SIG-M5 treated with dmso at 0.1 percent for 504 hours (cell line): ENCODE results near the gene LOXL1.
A peak's percentile ranks its signal among the peaks of the same experiment; 100 is the strongest.
"Not testable (repeated sequence)": the region's sequence is repeated elsewhere in the genome, so short reads cannot be mapped to it uniquely, and the experiment has no call there.

Experiments used
- DNase-seq: peaks from one replicate; lab custom pipeline; 2025; ENCODE audit not compliant: unreplicated experiment; lab: John Stamatoyannopoulos, UW

The LOXL1 gene

DNA sequence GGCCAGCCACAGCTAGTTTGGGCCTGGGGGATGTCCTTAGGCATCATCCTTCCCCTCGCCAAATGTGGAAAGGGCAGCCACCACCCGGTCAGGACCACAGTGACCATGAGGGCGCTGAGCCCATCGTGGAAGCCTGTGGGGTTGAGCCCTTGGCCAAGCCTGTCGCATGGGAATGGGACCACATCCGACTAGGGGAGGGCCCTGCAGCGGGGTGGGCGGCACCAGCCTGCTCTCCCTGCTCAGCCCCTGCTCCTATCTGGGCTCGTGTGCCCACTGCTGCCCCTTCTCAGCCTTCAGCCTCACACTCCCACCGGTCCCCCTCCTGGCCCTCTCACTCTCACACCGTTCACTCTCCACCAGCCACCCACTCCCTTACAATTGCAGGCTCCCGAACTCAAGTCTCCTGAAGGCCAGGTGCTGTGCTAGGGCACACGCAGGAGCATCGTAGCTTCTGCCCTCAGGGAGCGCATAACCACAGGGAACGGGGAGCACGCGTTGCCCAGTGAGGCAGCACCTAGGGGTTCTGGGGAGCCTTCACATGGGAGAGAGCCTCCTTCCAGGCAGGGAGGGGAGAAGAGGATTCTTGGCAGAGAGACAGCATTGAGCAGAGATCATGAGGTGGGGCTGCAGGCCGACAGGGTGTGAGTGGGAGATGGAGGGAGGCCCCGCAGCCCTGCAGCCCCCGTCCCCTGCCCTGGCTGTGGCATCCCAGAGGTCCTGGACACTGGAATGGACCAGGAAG is 26.1 kb downstream of the LOXL1 start:
- DNase-seq, result no peak

DNA sequence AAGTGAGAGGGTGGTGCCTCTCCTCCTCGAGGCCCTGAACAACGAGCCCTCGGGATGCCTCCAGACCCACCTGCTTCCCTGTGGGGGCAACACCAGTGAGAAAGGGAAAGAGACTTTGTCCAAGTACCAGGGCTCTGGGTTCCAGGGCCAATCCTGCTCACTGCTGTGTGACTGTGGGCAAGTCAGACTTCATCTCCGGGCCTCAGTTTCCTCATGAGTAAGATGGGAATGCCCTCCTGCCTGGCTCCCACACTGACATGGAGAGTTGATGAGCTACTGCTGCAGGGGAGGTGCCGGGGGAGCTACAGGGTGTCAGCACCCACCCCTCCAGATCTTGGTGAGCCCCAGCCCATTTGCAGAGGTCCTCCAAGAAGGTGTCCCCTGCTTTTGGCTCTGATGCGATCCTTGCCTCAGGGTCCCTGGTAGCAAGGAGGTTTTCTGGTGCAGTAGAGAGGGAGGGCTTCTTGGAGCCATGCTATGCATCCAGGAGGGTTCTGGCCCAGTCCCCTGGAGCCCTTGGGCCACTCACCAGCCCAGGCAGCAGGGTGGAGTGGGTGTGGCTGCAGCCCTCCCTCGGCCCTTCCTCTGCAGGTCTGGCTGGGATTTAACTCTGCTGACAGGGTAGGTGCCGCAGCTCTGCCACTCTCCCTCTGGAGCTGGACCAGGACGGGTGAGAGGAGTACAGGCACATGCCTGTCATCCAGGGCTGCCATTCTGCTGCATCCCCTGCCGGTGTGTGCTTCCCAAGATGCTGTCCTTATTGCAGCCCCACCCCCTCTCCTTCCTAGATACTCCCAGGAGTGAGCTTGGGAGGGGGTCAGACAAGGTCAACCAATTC is 26.9 kb downstream of the LOXL1 start:
- no peak for DNase-seq

DNA sequence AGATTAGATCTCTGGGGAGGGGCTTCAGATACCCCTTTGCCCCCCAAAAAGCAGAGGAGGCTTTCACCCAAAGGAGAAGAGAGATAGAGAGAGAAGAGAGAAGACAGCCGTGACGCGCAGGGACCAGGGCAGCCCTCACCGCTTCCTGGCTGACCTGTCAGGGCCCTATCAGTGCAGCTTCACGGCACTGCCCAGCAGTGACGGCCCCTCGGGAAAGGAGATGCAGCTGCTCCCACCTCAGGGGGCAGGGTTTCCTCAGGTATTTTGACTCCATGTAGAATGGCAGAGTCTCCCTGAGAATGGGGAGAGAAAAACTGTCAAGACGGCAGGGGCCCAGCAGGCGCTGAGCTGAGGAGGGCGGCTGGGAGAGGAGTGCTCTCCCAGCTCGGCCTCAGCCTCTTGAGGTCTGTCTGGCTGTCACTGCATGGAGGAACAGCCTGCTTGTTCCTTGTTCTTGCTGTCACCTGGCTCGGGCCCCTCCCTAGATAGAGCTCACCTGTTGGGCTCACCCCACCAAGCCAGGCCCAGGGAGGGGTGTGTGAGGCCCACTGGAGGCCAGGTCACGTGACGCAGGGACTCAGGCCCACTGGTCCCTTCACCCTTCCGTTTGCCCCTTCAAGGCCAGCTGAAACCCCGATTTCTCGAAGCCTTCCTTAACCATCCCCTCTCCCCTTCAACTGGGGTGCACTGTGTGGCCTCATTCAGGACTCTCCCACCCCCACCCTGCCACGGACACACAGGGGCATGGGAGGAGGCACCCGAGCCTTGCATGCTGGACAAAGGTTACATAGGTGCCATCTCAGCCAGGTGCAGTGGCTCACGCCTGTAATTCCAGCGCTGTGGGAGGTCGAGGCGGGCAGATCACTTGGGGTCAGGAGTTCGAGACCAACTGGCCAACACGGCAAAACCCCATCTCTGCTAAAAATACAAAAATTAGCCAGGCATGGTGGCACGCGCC is 28.2 kb downstream of the LOXL1 start:
- DNase-seq, result no peak

DNA sequence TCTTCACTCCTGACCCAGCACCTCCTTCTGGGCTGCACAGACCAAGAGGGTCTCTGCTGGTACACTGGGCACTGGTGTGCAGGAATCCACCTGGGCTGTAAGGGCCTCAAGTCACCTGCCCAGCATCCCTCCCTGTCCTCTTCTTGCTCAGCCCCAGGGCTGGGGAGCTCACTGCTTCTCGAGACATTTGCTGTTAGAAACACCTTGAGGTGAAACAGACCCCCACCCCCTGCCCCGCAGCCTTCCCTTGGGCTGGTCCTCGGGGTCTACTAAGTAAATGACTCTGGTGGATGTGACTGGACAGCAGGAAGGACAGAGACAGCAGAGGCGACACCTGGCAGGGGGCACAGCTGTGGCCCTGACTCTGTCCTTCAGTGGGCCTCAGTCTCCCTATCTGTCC is 29.1 kb downstream of the LOXL1 start:
- DNase-seq, result no peak

DNA sequence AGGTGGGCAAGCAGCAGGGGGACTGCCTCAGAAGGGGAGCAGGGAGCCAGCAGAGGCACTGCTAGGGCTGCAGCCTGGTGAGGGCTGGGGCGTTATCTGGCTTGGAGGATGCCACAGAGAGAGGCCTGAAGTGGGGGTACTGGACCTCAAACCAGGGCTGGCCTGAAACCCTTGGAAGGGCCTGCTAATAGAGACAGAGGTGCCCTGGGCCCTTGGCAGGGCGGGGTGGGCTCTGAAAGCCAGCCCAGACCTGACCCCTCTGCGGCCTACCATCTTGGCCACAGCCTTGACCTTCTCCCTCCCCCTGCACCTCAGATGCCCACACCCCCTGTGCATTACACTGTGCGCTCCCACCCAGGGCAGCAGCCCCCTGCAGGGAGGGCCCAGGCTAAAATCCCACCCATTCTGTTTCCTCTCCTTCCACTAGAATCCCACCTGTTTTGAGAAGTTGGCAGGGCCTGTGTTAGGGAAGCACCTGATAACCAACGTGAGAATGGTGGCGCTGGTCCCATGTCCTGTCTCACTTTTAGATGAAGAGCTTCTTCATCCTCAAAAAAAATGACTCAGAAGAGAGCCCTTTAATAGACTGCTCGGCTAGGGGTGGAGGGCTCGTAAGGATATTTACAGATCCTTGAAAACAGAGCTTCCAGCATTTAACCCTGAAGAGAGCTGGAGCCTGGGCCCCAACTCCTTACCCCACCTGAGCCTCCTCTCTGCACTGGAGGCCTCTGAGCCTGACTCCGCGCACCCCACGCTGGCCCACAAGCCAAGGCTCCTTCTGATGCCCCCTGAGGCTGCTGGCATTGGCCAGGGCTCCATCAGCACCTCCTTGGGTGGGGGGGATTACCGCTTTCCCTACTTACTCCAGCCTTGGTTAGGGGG is 29.8 kb downstream of the LOXL1 start:
- no peak for DNase-seq

DNA sequence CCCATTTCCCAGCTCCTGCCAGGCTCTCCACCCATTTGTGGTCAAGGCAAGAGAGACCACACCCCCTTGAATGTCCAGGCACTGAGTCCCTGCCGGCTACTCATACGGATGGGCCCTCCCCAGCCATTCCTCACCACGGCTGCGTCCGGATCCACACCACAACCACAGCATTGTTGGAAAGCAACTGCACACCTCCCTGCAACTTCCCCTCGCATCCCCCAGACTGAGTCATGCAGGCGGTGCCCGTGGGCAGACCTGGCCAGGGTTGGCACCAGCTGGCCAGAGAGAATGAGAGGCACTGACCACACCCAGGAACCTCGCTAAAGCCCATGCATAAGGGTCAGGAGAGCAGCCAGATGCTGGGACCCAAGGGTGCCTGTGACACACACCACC is 30.5 kb downstream of the LOXL1 start:
- no peak for DNase-seq

DNA sequence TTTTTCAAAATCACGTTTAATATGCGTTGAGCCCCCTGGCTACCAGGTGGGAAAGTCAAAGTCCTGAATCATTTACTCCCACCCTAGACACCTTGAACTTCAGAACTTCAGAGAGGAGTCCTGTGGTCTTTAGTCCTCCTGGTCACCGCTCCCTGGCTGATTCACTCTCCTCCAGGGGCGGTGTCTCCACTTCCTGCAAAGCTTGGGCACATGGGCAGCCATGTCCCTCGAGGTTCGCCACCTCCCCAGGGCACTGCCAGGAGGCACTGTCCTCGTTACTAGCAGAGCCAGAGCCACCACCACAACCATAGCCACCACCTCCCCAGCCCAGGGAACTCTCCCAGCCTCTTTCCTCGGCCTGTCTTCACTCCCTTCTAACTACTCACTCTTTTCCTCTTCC is 31.0 kb downstream of the LOXL1 start:
- DNase-seq, result no peak

DNA sequence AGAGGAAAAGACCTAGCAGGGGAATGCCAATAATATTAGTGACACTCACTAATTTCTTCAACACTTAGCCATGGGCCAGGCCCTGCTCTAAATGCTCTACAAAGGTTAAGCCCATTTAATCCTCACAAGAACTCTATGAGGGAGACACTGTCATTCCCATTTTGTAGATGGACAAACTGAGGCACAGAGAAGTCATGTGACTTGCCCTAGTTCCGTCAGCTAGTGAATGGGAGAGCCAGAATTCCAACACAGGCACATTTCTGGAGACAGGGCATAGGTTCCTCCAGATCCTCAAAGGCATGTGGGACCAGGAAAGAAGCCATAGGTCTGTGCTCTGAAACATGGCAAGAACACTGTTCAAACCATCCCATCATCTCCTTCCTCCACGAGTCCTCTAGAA is 31.5 kb downstream of the LOXL1 start:
- DNase-seq, result no peak

DNA sequence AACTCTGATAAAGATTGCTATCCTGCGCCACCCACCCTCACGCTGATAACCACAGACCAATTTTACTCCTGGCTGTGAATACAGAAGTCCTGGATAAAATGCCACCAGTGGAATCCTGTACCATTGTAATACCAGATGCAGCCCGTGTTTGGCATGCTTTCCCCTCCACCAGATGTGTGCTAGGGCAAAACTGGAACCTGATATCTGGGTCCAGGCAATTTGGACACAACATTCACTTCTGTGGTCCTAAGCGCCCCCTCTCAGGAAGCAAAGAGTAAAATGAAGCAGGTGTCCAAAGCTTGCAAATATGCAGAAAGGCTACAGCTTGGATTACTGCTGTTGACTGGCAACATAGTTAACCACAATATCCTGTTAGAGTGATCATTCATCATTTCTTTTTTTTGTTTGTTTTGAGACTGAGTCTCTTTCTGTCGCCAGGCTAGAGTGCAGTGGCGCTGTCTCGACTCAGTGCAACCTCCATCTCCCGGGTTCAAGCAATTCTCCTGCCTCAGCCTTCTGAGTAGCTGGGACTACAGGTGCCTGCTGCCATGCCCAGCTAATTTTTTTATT is 32.8 kb downstream of the LOXL1 start:
- DNase-seq, result no peak

DNA sequence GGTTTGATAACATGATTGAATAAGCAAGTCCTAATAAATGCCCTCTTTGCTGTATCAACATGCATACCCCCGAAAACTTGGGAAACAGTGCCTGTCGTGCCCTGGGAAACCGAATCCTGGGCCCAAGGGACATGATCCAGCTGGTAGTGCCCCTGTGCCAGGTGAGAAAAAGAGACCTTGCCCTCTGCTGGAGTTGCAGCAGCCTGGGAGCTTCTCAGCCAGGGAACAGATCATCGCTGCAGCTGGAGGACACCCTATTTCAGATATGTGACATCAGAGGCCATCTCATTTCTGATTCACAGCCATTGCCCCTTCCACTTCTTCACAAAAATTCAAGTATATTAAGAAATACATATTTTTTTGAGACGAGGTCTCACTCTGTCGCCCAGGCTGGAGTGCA is 33.5 kb downstream of the LOXL1 start:
- no peak for DNase-seq

DNA sequence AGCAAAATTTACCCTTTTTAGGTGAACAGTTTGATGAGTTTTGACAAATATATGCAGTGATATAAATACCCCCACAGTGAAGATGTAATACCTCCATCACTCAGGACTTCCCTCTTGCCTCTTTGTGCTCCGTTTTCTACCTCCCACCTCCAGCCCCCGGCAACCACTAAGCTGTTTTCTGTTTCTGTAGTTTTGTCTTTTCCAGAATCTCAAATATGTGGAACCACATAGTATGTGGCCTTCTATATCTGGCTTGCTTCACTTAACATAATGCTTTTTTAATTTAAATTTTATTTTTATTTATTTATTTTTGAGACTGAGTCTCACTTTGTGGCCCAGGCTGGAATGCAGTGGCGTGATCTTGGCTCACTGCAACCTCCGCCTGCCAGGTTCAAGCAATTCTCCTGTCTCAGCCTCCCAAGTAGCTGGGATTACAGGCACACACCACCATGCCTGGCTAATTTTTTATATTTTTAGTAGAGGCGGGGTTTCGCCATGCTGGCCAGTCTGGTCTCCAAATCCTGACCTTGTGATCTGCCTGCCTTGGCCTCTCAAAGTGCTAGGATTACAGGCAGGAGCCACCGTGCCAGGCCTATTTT is 34.3 kb downstream of the LOXL1 start:
- not testable (repeated sequence) for DNase-seq

DNA sequence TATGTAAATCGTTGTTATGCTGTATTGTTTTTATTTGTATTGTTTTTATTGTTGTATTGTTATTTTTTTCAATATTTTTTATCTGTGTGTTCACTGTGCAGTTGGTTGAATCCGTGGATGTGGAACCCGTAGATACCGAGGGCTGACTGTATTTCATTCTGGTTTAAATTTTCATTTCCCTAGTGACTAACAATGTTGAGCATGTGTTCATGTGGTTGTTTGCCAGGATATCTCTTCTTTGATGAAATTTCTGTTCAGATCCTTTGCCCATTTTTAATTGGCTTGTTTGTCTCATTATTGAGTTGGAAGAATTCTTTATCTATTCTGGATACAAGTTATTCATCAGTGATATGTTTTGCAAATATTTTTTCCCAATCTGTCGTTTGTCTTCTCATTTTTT is 36.2 kb downstream of the LOXL1 start:
- no peak for DNase-seq

DNA sequence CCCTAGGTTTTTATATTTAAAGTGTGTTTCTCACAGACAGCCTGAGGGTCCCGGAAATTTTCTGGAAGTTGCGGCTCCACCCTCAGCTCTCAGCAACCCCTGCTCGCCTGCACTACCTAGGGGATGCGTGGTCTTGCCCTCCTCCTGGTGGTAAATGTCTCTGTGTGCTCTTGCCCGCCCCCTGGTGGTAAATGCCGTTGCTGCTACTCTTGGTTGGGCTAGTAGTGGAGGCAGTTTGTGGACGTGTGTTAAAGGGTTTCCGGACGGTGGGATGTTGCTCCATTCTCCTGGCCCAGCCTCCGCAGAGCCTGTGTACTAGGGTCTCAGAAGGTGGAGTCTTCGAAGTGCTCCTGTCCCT is 38.5 kb downstream of the LOXL1 start:
- DNase-seq, result peak; percentile 80

DNA sequence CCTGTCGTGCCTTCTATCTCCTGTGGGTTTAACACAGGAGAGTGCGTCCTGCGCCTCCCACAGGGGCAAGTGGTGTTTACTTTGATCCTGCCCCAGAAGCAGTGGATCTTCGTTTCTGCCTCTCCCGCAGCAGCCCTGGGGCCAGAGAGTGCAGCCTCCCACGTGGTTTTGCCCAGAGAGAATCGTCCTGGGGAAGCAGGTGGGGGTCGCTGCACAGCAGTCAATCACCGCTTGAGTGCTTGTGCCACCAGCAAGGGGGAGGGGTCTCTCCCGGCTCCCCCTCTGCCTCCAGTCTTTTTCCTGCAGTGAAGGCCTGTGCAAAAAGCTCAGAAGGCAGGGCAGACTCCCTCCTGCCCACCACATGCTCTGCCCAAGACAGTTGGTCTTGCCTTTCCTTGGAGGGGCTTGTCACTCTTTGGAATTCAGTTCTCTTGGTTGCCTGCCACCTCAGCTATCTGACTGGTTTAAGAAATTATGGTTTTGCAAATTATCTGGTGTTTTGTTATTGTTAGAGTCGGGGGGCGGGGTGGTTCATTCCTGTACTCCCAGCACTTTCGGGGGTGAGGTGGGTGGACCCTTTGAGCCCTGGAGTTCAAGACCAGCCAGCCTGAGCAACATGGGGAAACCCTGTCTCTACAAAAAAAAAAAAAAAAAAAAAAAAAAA is 39.0 kb downstream of the LOXL1 start:
- no peak for DNase-seq

DNA sequence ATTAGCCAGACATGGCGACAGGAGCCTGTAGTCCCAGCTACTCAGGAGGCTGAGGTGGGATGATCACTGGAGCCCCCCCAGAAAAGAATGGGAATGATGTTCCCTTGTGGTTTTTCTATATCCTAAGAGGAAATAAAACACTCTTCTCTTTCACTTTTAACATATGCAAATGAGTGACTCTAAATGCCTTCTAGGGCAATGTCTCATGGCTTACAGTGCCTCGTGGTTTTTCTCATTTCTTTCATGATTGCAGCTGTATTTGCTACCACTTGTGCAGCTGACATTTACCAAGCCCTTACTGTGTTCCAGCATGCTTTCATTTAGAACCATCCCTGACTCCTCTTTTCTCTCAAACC is 39.5 kb downstream of the LOXL1 start:
- DNase-seq, result no peak

DNA sequence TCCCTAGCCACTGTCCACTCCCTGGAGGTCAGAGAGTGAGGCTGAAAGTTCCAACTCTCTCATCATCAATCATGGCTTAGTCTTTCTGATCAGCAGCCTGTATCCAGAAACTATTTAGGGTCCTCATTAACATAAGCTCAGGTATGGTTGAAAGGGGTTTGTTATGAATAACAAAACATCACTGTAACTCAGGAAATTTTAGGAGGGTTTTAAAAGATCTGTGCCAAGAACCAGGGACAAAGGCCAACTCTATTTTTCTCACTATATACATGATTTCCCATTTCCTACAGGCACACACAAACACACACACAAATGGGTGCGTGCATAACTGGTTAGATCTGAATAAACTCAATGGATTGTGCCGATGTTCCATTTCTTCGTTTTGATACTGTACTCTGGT is 42.2 kb downstream of the LOXL1 start:
- no peak for DNase-seq

DNA sequence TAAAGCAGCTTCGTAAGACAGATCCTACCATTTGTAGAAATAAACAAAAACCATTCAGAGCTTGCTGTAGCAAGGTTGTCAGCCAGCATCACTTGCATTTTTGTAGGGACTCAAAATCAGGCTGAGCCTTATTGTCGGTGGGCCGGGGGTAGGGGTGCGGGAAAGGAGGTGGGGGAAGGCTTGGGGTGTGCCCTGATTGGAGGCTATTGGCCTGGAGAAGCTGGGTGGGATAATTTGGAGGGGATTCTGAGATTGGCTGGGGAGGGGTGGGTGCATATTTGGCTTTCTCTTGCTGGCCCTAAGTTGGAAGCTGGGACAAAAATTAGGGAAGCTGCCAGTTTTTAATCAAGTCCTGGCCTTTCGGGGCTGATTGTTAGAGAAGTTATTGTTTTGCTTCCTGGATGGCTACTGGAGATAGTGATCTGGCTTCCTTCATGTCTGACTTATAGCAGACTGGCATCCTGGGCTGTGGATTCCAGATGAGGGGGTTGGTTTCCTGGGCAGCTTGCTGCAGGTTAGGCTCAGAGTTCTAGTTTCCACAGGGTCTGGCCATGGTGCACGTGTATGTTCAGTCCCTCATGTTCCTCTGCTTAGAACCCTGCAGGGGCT is 43.0 kb downstream of the LOXL1 start:
- no peak for DNase-seq

DNA sequence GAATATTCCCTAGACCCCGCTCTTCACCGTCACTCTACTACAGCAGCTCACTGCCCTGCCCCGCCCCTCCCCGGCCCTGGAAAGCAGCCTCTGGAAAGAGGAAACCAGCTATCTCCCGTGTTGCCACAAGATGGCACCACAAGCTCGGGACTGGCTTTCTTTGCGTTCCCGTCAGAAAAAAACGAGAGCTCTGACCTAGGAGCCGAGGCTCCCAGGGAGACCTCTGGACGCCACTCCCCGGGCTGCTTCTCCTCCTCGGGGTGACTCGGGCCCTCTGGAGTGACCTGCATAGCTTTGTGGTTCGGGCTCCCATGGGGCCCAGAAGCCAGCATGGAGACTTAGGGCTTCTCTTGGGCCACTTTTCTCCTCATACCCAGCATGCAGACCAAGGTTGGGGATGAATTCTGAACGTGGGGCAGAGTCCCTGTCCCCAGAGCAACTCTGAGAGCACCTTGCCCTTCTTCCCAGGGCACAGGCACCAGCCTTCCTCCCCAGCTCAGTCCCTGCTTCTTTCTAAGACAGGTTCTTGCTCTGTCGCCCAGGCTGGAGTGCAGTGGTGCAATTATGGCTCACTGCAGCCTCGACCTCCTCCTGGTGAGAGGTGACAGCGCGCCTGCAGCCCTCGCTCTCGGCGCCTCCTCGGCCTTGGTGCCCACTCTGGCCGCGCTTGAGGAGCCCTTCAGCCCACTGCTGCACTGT is 46.9 kb downstream of the LOXL1 start:
- DNase-seq, result peak; percentile 86
